Activated T-cell treated with anti-CD3 and anti-CD28 coated beads for 4 hours (primary cell): ENCODE measurements around the gene PPP1R3E.
A peak's percentile ranks its signal among the peaks of the same experiment; 100 is the strongest.
"Not testable (repeated sequence)": the region's sequence is repeated elsewhere in the genome, so short reads cannot be mapped to it uniquely, and the experiment has no call there.

Experiments
- DNase-seq: peaks from one replicate; pipeline ENCODE4 v3.0.0-alpha.2; 2020

The PPP1R3E gene

DNA sequence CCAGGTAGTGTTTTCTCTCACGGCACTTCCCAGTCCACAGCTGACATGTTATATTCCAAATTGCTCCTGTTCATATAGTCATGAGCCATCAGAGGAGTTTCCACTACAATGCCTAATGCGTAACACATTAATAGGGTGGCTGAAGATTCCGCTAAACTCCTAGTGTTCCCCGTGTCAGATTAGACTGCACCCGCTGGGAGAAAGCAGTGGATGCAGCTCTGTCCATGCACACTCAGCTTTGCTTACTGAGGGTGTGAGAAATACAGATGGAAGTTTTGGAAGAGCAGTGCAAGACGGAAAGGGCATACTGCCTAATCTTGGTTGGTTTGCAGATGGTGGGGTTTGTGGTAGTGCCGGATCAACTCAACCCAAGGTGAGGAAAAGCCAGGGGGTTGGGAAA is 5.6 kb downstream of the PPP1R3E start:
- no peak for DNase-seq

DNA sequence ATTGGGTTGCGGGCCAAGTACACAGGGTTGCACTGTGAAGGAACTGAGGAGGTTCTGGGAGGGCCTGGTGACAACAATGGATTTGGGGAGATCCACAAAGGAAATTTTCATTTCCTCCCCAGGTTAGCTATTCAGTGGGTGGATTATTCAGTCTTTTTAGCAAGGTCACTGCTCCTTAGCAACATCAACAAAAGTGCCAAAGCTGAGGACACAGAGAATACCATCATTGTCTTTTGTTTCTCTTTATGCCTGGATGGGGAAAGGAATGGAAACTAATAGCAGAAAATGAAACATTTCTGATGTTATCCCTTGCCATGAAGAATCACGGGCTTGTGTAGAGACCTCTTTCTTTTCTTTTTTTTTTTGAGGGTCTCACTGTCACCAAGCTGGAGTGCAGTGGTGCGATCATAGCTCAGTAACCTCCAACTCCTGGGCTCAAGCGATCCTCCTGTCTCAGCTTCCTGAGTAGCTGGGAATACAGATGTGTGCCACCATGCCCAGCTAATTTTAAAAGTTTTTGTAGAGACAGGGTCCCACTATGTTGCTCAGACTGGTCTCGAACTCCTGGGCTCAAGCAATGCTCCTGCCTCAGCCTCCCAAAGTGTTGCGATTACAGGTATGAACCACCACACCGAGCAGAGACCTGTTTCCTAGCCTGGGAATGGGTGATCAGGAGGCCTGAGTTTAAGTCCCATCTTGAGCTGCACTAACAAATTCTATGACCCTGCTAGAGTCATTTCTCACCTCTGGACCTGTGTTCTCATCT is 6.5 kb downstream of the PPP1R3E start:
- no peak for DNase-seq

DNA sequence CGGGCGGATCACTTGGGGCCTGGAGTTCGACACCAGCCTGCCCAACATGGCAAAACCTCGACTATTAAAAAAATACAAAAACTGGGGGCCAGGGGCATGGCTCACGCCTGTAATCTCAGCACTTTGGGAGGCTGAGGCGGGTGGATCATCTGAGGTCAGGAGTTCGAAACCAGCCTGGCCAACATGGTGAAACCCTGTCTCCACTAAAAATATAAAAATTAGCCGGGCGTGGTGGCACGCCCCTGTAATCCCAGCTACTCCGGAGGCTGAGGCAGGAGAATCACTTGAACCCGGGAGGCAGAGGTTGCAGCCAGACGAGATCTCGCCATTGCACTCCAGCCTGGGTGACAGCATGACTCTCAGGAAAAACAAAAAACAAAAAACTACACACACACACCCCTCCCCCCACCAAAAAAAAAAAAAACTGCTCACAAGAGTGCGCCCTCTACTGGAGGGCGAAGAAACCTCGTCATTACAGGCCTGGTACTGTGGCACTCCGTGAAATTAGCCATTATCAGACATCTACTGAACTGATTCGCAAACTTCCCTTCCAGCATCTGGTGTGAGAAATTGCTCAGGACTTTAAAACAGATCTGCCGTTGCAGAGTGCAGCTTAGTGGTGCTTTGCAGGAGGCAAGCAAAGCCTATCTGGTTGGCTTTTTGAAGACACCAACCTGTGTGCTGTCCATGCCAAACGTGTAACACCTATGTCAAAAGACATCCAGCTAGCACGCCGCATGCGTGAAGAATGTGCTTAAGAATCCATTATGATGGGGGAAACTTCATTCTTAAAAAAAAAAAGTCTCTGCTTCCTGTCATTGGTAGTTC is 7.7 kb downstream of the PPP1R3E start:
- peak; percentile 23 for DNase-seq

DNA sequence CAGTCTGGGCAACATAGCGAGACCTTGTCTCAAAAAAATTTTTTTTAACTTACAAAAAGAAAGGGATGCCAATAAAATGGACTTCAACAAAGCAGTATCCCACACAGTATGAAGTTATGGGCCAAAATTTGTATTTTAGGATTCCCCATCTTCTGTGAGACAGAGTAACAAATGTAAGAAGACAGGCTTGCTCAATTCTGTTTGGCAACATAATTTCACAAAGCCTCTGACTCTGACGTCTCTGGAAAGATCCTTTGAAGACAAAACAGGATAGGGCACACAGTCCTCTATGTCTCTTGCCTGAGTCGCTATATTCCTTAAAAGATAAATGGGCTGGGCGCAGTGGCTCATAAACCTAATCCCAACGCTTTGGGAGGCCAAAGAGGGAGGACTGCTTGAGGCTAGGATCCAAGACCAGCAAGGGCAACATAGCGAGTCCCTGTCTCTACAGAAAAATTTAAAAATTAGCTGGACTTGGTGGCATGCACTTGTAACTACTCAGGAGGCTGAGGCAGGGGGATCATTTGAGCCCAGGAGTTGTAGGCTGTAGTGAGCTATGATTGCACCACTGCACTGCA is 15.7 kb downstream of the PPP1R3E start:
- DNase-seq = no peak

DNA sequence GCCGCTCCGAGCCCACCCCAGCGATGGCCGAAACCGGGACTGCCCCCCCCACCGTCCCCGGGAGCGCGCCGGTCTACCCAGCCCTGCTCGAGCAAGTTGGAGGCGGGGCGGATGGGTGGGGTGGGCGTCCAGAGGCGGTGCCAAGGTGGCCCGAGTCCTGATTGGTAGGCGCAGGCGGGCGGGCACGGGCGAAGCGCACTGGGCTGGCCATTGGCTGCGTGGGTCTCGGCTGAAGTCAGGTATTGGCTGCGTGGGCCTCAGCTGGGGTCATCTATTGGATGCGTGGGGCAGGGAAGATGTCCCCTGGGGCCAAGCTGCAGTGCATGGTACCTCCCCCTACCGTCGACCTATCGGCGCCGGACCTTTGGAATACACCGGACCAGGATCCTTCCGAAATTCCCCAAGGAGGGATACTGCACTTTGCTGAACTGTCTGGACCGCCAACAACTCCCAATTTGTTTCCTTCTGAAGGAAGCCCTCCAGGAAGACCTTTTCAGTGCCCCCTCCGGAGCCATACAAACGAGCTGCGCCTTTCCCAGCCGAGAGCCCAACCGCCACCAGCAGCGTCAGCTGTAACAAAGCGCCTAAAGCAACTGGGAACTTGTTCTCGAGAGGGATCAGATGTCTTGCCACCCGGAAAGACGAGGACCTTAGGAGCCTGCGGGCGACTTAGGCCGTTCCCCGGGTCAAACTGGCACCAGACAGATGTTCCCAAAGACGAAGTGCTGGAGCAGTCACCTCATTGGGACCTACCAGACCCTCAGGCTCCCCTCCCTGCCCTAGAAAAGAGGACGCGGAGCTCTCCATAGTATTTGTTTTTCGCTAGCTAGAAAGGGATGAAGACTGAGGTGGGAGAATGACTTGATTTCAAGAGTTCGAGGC is 16.4 kb downstream of the PPP1R3E start, which contains the start of gene HOMEZ:
Gene HOMEZ, minus strand, starts transcription at position 113 of the 882 bp plus-strand sequence. CDS start 180 bp downstream, outside the sequence.
- DNase-seq = peak; percentile 98

DNA sequence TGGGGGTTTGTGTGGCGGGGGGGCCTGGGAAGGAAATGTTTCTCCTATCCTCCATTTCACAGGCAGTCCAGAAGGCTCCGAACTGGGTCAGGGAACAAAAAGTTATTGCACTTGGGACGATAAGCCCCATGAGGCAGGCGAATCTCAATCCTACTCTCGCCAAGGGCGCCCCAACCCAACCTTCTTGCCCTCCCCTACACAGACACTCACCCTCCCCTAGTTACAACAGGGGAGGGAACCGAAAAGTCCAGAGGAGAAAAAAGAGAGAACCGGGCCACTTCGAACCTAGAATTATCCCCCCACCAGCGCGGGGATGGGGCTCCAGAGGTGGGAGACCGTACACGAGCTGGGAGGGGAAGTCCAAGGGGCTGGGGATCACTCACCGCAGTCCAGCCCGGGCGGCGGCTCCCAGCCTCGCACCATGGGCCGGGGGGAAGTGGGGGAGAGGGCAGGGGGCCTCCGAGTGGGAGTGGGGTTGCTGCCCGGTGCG is 17.1 kb downstream of the PPP1R3E start:
- peak; percentile 15 for DNase-seq

DNA sequence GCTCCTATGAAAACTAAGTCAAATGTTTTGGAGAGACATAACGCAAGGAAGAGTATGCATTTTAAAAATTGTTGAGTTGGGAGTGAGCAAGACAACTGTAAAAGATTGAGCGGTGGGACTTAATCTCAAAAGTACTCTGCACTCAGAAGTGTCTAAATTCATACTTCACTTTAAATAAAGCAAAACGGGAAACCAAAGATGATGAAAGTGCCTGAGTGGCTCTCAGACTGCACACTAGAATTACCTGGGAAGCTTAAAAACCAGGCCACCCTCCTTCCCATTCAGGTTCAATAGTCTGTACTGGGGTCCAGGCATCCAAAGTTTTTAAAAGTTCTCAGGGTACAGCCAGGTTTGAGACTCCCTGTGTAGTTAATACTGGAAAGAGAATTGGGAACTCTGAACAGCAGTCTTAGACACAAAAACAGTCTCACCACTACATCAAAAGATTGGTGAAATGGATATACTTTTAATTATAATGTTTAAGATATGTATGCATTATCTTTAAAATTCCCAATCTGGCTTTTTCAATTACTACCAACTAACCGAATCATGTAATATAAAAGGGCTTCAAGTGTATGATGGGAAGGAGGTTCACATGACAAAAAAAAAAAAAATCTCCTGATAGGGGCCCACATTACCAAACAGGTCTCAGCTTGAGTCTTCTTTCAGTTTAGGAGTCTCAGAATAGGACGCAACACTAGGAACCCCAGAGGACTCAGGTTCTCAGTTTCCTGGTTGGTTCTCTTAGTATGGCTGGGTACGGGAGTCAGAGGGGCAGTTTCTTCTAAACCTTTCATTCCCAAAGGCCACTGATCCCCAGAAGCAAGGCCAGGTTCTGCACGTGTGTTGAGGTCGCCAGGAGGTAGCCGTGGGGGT is 17.8 kb downstream of the PPP1R3E start:
- no peak for DNase-seq

DNA sequence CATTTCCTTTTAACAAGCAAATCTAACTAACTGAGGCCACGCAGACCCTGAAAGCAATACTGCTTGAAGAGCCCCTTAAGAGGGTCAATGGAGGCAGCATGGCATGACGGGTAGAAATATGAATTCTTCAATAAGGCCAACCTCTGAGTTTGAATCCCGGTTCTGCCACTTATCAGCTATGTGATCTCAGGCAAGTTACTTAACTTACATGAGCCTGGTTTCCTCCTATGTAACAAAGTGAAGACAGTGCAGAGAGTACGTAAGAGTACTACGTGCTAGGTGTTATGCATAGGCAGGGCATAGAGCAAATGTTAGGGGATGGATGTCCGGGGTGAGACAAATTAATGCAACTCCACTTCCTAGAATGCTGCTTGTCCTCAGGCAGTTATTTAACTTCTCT is 21.4 kb downstream of the PPP1R3E start:
- no peak for DNase-seq

DNA sequence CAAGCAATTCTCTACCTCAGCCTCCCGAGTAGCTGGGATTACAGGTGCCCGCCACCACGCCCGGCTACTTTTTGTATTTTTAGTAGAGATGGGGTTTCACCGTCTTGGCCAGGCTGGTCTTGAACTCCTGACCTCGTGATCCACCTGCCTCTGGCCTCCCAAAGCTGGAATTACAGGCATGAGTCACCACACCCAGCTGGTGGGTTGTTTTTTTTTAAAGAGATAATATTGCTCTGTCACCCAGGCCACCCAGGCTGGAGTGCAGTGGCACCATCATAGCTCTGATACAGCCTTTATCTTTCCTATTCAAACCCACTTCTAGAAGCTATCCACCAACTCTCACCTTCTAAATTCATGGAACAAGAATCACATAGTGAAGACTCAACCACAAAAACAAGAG is 24.7 kb downstream of the PPP1R3E start:
- DNase-seq = not testable (repeated sequence)

DNA sequence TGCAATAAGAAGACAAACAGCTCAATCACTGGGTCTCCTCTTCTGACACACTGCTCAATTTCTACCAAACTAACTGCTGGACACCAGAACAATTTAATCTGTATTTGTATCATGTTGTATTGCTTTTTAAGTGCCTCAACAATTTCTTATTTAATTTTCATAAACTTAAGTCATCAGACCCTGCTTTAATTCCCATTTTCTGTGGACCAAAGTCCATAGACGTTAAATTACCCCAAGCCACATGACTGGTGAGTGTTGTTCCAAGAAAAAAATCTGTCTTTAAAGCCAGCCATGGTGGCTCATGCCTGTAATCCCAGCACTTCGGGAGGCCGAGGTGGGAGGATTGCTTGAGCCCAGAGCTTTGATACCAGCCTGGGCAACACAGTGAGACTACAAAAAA is 25.5 kb downstream of the PPP1R3E start:
- DNase-seq = no peak

DNA sequence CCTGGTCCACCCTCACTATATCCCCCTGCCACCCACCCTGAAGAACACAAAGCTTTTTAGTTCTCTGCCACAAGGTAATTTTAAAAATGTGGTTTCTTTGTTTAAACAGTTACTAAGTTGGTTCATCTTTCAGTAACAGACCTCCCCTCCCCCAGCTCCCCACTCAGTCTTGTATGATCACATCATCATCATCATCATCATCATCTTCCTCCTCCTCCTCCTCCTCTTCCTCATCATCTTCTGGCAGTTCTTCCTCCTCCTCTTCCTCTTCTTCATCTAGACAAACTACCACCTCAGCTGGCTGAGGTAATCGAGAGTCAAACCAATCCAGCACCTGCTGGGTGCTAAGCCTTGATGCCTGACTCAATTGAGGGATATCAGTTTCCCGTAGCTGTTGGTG is 27.2 kb downstream of the PPP1R3E start:
- DNase-seq = no peak

DNA sequence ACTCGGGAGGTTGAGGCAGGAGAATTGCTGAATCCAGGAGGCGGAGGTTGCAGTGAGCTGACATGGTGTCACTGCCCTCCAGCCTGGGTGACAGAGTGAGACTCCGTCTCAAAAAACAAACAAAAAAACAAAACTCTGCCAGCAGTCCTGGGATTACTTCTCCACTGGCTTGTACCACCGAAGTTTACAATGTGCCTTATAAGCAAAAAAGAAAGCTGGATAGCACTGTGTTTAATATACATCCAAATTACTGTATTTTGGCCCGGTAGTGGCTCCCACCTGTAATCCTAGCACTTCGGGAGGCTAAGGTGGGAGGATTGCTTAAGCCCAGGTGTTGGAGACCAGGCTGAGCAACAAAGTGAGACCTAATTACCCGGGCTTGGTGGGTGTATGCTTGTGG is 33.5 kb downstream of the PPP1R3E start:
- DNase-seq = no peak

DNA sequence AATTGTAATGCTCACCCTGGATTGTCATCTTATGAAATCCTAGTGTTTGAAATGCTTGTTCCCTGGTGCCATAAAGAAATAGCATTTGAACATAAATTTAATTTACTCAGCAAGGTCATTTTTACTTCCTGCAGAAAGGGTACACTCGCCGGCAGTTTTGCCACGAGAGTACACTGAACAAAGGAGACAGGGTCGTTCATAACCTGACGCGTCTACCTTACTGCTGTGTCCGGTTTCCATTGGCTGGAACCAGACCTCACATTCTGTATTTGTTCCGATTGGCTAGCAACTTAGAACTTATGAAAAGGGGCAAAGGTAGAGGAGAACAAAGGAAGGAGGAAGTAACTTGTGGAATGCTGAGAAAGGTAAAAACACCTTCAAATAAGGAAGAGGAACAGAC is 41.8 kb downstream of the PPP1R3E start:
- not testable (repeated sequence) for DNase-seq

DNA sequence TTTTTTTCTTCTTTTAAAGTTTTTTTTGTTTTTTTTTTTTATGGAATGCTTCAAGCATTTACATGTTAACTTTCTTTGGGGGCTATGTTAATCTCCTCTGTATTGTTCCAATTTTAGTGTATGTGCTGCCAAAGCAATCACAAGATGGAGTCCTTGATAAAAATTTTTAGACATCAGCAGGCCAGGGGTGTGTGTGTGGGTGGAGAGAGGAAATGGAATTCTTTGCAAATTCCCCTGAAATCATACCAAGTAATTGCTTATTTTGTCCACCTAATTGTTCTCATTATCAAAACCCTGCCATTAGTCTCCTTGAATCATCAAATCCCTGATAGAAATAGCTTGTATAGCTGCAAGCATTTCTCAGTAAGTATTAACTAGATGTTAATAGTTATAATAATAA is 43.2 kb downstream of the PPP1R3E start:
- DNase-seq = no peak

DNA sequence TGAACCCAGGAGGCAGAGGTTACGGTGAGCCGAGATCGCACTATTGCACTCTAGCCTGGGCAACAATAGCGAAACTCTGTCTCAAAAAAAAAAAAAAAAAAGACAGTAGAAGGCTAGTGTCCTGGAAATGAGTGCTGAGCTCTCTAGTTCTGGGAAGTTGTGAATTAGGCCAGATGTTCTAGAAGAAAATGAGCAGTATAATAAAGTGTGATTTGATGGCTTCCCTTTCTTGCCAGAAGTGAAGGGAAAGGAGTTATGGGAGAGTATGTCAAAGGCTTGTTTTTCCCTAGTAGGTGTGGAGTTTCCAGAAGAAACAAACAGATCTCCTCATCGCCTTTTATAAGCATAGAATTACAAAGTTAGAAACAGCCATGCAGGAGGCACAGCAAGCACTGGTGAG is 44.4 kb downstream of the PPP1R3E start:
- DNase-seq = no peak

DNA sequence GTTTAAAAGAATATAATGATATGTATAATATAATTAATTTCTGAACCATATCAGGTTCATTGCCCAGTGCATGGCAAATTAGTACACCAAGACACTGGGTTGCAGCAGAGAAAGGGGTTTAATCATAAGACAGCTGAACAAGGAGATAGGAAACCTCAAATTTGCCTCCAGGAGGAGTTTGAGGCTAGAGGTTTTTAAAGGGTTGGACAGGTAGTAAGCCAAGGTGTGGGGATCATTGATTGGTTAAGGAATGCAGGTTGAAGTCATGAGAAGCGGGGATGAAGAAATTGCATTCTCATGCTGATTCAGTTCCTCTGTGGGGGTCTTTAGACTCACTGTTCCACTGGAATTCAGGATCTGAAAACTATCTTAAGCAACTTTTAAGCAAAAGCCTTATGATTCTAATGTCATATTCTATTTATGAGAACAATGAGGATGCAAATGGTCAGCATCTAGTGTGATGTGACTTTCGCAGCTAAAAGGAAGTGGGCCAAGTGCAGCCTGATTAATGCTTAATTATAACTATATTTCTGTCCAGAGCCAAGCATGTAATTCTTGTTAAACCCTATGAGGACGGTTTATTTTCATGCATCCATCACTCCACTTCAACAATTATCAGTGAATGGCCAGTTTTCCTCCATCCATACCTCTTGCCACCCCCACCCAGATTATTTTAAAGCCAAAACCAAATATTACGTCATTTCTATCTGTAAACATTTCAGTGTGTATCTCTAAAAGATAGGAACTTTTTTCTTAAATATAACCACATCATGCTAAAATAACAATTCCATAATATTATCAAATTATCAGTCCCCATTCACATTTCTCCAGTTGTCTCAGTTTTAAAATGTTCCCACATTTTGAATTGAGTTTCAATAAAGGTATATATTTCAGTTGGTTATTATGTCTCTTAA is 50.0 kb downstream of the PPP1R3E start:
- DNase-seq = no peak

DNA sequence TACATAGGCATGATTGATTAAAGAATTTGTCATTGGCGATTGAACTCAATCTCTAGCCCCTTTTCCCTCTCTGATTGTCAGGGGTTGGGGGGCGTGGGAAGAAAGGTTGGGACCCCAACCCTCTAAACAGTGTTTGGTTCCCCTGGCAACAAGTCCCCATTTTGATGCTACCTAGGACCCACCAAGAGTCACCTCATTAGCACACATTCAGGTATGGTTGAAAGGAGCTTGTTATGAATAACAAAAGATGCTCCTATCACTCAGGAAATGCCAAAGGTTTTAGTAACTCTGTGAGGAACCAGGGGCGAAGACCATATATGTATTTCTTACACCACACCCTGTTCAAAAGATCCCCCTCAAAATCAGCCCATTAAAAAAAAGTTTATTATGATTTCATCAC is 50.7 kb downstream of the PPP1R3E start:
- DNase-seq = no peak

DNA sequence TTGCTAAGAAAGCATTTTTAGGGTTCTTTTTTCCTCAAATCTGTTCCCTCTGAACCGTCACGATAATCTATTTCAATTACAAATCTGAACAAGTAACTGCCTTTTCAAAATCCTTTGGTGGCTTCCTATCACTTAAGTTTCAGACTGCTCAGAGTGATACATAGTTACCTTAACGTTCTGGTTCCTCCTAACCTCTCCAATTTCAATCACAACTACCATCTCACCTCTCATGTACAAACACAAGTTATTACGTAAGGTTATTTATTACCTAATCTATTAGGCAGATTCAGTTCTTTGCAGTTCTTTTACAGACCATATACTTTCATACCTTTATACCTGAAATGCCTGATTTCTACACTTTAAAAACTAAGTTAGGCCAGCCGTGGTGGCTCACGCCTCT is 52.8 kb downstream of the PPP1R3E start:
- no peak for DNase-seq

DNA sequence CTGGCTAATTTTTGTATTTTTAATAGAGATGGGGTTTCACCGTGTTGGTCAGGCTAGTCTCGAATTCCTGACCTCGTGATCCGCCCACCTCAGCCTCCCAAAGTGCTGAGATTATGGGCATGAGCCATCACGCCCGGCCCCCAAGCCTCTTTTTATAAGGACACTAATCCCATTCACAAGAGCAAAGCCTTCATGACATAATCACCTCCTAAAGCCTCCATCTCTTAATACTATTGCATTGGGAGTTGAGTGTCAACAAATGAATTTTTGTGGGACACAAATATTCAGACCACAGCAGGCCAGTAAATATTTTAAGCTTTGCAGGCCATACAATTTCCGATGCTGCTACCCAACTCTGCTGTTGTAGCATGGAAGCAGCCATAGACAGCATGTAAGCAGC is 54.1 kb downstream of the PPP1R3E start:
- no peak for DNase-seq
